GM21515 (cell line): ENCODE results near the gene TRAPPC12.
"Not testable (repeated sequence)": the region's sequence is repeated elsewhere in the genome, so short reads cannot be mapped to it uniquely, and the experiment has no call there.

Experiments
- ATAC-seq: cut with Tn5 transposase; IDR thresholded peaks from one replicate; pipeline ENCODE4 v1.9.1; 2021; ENCODE audit not compliant: unreplicated experiment

Gene TRAPPC12

DNA sequence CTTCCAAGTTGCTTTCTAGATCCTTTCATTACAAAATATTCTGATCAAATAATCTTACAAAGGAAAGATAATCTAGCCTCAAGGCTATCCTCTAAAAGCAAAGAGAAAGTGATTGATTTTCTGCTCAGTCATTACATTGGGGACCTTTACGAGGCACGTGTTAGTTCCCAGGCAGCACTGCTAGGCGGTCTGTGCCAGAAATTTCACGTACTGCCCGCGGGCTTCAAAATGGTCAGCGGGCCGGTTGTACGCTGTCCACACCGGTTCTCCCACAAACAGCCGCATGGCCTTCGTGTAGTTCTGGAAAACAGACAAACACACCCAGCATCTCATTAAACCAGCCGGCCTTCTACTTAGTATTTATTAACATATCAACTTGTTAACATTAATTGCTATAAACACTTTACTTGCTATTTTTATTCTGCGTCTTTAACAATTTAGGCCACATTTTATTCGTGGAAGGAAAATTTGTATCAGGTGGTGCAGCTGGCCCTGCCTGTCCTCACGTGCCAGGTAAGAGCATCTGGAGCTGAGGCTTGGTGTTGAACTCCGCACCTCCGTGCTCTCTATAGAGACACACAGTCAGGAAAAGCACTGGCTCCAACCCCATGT is 119.4 kb downstream of the TRAPPC12 start:
- ATAC-seq = no peak

DNA sequence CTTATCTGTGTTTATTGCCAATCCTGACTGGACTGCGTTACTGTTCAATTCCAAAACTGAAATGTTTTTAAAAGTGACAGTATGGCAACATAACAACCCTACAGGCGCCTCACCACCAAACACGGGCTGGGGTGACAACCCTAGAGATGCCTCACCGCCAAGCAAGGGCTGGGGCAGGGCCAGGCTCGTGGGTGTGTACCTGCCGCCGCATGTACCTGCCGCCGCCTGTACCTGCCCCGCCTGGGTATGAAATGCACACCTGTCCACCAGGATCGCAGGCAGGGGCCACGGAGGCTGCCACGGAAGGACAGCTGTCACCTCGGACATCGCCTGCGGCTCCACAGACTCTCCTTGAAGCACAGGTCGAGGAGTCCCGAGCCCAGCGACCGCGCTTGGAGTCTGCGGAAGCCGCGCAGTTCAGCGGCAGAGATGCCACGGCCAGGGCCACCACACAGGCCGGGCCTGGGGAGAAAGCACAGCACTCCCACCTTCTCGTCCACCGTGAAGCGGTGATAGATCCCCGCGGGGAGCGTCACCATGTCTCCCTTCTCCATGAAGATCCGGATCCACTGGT is 120.9 kb downstream of the TRAPPC12 start:
- no peak for ATAC-seq

GRCh38 chr2:3503046-3503445 is 123.6 kb downstream of the TRAPPC12 start:
- no peak for ATAC-seq

- ATAC-seq = no peak
Observed at GRCh38 chr2:3503483-3503882, 124.0 kb downstream of the TRAPPC12 start.

DNA sequence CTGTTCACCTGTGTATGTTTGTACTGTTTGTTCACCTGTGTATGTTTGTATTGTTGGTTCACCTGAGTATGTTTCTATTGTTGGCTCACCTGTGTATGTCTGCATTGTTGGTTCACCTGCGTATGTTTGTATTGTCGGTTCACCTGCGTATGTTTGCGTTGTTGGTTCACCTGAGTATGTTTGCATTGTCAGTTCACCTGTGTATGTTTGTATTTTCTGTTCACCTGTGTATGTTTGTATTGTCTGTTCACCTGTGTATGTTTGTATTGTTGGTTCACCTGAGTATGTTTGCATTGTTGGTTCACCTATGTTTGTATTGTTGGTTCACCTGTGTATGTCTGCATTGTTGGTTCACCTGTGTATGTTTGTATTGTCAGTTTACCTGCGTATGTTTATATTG is 125.2 kb downstream of the TRAPPC12 start:
- no peak for ATAC-seq

DNA sequence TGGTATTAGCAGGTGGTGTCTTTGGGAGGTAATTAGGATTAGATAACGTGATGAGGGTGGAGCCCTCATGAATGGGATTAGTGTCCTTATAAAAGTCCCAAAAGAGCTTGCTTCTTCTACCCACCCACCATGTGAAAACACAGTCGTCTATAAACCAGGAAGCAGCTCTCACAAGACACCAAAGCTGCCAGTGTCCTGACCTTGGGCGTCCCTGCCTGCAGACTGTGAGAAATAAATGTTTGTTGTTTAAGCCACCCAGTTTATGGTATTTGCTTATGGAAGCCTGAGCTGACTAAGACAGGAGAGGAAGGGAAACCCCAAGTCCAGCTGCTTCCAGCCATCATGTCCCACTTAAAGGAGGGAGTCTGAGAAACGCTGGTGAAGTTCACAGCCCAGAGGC is 126.3 kb downstream of the TRAPPC12 start:
- ATAC-seq = no peak

- no peak for ATAC-seq
Observed at GRCh38 chr2:3512086-3512485, 132.6 kb downstream of the TRAPPC12 start.

GRCh38 chr2:3513026-3513810 is 133.7 kb downstream of the TRAPPC12 start:
- no peak for ATAC-seq

- not testable (repeated sequence) for ATAC-seq
Observed at GRCh38 chr2:3515438-3515837, 135.9 kb downstream of the TRAPPC12 start.

GRCh38 chr2:3516831-3517230 is 137.3 kb downstream of the TRAPPC12 start:
- ATAC-seq = no peak

DNA sequence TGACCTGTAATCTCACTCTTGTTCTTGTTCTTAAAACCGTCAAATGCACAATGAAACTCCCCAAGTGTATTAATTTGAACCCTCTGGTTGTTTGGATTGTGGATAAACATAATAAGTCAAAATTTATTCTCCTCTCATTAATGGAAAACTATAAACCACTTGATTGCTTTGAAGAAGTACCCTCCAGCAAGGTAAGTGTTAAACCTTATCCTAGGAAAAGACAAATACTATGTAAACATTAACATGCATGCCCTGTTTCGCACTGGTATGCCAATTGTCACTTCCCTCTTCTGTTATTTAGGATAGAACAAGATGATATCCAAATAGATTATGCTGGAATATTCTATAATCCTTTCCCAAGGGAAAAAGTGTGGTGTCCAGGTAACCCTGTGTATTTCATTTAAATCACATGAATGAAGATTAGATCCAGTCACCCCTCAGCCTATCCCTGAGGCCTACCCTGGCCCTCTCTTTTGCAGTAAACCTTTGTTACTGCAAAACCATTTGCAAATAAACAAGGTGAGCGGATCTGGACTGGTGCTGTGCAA is 138.5 kb downstream of the TRAPPC12 start:
- no peak for ATAC-seq

- peak; percentile 81 for ATAC-seq
Observed at GRCh38 chr2:3518496-3519254, 139.2 kb downstream of the TRAPPC12 start.

GRCh38 chr2:3519255-3520205 is 140.0 kb downstream of the TRAPPC12 start, which contains the start of gene ADI1:
ADI1 (minus strand) TSS chr2:3519531; CDS start chr2:3519487, 44 bp downstream.
- peak; percentile 70 for ATAC-seq

GRCh38 chr2:3520591-3520990 is 141.1 kb downstream of the TRAPPC12 start:
- ATAC-seq = no peak

DNA sequence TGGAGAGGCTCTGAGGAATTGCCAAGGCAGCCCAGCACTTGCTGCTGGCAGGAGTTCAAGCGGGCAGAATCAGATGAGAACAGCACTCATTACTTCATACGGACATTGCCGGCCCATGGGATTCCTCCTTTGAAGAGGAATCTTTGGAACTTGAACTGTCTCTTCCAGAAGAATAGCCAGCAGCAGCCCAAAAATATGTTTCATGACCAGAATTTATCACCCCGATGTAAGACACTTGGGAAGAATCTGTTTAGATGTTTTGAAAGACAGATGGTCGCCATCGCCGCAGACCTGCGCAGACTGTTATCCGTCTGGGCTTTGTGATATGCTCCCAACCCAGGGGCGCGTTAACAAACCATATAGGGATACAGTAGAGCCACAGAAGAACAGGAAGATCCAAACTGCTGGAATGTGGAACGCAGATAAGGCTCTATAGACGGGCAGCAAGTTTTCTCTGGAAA is 143.5 kb downstream of the TRAPPC12 start:
- no peak for ATAC-seq

- ATAC-seq = no peak
Observed at GRCh38 chr2:3523551-3524041, 144.1 kb downstream of the TRAPPC12 start.

DNA sequence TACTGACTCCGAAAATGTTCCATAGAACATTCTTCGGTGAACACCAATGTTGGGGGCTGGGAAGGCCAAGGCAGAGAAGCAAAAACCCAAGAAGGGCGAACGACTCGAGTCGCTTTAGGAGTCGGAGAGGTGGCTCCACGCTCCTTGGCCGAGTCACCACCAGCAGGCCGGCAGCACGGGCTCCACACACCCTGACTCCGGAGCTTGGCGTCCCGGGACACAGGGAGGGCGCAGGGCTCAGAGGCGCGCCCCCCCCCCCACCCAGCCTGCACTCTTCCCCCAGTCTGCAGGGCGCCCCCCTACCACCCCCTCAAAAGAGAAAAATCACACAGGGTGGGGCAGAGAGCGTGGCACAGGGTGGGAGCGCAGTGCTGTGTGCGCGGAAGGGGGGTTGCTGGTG is 147.4 kb downstream of the TRAPPC12 start:
- no peak for ATAC-seq

DNA sequence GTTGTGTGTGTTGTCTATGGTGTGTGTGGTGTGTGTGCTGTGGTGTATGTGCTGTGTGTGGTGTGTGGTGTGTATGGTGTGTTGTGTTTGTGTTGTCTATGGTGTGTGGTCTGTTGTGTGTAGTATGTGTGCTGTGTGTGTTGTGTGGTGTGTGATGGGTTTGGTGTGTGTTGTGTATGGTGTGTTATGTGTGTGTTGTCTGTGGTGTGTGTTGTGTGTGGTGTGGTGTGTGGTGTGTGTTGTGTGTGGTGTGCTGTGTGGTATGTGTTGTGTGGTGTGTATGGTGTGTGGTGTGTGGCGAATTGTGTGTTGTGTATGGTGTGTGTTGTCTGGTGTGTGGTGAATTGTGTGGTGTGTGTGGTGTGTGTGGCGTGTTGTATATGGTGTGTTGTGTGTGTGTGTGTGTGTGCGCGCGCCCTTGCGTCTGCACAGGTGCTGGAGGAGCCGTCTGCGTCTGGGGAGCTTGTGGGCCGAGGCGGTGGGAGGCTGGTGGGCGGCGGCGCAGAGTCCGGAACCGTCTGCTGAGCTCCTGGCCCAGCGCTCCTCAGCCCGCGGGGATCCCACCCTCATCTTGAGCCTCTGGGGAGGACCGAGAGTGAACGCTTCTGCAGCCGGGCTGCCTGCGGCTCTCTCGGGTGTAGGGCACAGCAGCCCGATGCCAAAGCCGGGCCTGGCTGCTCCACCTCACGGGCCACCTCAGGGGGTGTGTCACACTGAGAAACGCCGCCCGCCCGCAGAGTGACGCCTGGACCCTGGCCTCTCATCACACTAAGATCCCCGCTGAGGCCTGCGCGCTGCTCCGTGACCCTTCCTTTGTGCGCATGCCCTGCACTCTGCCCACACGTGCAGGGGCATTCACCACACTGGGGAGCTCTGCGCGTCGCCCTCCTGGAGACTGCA is 148.6 kb downstream of the TRAPPC12 start:
- ATAC-seq = no peak
